Measurements from ENCODE around the gene DBF4.

GRCh38 chr7:87877366-87878040 is 1.2 kb downstream of the DBF4 start:
- TF ChIP-seq CTCF (IDR thresholded peaks at IDR 0.05) = no peak
- TF ChIP-seq POLR2A (IDR thresholded peaks at IDR 0.05) = no peak

Data from lower leg skin (tissue), 3 donors.